ENCODE results near the gene SLC35G6.
A peak's percentile ranks its signal among the peaks of the same experiment; 100 is the strongest.
"Not testable (repeated sequence)": the region's sequence is repeated elsewhere in the genome, so short reads cannot be mapped to it uniquely, and the experiment has no call there.

SLC35G6 gene

GRCh38 chr17:7460850-7461660, 20.2 kb upstream of the SLC35G6 start:
- no peak for DNase-seq

DNA sequence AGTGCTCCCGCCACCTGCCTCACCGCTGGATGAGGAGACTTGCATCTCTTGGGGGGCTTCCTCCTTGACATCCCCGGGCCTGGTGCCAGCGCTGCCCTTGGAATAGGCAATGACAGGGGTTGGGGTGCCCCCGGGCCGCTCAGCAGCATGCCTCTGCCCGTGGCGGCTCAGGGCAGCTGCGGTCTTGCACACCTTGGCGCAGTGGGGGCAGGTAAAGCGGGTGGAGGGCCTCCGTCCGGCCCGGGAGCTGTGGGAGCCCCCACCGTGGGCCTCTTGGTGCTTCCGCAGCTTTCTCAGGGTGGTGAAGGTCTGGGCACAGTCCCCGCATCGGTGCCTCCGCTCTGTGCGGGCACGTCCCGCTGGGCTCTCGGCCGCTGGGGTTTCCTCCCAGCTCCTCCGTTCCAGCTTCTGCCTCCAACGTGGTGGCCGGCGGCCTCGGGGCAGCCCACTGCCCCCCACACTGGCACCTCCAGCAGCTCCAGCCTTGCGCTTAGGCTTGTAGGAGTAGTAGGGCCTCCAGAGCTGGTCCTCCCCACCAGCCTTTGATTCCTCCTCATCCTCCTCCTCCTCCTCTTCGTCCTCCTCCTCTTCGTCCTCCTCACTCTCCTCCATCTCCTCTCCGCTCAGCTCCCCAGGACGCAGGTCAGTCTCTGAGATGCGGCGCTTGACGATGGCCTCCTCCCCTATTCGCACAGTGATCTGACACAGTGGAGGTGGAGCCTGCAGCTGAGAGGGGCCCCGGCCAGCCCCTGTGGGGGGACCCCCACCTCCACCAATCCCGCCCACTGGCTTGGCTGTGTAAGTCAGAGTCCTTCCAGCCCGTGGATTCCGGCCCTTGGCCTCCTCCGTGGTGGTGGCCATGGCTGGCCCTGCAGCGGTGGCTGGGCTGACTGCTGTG, 18.5 kb upstream of the SLC35G6 start:
- DNase-seq, result no peak

- no peak for DNase-seq
These were observed 17.8 kb upstream of the SLC35G6 start for GRCh38 chr17:7463372-7463846.

DNA sequence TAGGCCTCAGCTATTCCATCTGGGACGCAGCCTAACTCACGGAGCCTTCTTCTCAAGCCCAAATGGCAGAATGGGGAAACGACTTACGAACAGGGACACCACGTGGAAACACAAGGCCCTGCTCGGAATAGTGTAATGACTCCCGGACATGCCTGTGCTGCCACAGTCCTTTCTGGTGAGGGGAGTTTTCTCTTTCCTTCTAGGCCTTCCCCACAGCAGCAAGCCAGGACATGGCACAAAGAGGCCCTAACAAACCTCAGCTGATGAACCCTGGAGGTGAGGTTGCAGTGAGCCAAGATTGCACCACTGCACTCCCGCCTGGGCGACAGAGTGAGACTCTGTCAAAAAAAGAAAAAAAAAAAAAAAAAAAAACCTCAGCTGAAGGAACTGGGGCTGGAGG, 17.2 kb upstream of the SLC35G6 start:
- DNase-seq, result no peak

- no peak for DNase-seq
These were observed 15.5 kb upstream of the SLC35G6 start for GRCh38 chr17:7465597-7466275.

DNA sequence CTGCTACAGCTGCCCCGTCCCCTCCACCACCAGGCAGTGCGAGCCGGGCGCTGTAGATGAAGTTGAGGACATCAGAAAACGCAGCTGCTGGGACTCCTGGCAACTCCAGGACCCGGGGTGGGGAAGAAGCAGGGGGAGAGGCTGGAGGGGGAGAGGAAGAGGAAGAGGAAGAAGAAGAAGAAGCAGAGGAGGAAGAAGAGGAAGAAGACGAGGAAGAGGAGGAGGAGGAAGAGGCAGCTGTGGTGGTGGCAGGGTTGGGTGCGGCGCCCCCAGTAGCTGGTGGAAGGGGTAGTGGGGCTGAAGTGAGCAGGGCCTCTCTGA, 15.0 kb upstream of the SLC35G6 start:
- DNase-seq, result no peak

- DNase-seq, result peak; percentile 62
These were observed 14.5 kb upstream of the SLC35G6 start for GRCh38 chr17:7466639-7467341.

DNA sequence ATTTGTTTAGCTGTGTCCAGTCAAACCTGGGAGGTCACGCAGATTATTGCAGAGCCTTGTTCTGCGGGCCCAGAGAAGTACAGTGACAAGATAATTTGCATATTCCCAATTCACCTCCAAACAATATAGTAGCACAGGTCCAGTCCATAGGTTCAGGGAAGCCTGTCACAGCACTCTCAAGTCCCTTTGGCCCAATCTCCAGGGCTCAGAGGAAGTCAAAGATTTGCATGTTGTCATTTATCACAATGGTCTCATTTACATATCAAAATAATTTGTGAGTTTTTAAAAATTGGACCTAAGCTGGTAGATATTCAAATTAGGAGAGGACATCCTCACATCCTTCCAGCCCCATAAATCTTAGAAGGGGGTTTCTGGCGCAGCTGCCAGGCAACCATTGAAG, 13.7 kb upstream of the SLC35G6 start:
- DNase-seq, result no peak

- no peak for DNase-seq
These were observed 13.0 kb upstream of the SLC35G6 start for GRCh38 chr17:7468290-7468689.

- DNase-seq, result no peak
These were observed 12.3 kb upstream of the SLC35G6 start for GRCh38 chr17:7468804-7469389.

DNA sequence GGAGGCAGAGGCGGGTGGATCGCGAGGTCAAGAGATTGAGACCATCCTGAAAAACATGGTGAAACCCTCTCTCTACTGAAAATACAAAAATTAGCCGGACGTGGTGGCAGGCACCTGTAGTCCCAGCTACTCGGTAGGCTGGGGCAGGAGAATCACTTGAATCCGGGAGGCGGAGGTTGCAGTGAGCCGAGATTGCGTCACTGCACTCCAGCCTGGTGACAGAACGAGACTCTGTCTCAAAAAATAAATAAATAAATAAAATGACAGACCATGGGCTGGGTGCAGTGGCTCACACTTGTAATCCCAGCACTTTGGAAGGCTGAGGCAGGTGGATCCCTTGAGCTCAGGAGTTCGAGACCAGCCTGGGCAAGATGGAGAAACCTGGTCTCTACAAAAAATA, 11.4 kb upstream of the SLC35G6 start:
- not testable (repeated sequence) for DNase-seq

DNA sequence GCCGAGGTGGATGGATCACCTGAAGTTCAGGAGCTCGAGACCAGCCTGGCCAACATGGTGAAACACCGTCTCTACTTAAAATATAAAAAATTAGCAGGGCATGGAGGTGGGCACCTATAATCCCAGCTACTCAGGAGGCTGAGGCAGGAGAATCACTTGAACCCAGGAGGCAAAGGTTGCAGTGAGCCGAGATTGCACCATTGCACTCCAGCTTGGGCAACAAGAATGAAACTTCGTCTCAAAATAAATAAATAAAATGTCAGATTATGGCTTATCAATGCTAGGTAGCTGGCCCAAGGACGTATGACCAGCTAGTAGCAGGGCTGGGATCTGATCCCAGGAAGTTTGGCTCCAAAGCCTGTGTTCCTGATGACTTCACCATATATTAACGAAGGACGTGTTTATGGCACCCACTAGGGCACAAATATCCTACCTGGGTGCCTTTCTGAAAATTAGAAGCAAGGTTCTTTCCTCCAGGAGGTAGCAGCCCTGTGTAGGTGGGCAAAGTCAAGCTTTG, 10.7 kb upstream of the SLC35G6 start:
- DNase-seq, result not testable (repeated sequence)

- DNase-seq, result no peak
These were observed 9.5 kb upstream of the SLC35G6 start for GRCh38 chr17:7471729-7472128.

GRCh38 chr17:7474767-7475166, 6.5 kb upstream of the SLC35G6 start:
- not testable (repeated sequence) for DNase-seq

DNA sequence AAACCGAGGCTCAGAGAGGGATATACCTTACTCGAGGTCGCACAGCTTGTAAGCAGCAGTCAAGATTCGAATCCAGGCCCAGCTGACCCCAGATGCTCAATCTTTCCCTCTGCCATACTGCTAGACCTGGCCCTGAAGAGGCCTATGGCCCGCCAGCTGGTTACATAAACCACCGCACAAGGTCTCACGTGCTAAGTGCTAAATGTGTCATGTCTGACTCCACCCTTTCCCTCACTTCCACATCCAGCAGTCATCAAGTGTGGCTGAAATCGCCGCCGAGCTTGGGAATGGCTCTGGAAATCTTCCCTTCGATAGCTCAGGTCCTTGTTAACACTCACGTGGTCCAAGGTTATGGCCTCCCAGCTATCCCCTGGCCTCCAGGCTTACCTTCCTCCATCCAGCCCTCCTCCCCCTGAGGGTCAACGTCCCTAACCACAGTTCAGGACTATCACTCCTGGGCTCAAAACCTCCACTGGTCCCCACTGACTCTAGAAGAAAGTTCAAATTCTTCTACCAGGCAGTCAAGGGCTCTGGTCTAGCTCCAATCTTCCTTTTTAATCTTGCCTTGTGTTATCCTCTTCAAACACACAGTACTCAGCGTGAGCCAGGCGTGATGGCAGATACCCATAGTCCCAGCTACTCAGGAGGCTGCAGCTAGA, 5.4 kb upstream of the SLC35G6 start:
- peak; percentile 94 for DNase-seq

DNA sequence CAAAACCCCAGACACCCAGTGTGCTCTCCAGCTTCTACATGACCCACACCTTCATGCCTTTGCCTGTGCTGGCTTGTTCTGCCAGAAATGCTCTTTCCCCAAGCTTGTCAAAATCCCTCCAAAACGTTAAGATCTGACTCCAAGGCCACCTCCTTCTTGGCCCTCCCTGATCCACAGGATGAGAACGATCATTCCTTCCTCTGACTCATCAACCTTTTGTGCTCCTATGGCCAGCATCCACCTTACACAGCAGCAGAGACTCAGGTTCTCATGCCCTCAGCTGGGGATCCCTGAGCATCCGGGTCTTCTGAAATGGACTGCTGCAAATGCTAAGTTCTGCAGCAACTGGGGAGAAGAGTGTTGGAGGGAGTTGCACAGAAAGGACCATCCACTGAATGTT, 4.8 kb upstream of the SLC35G6 start:
- no peak for DNase-seq

GRCh38 chr17:7476951-7477350, 4.3 kb upstream of the SLC35G6 start:
- DNase-seq, result no peak

DNA sequence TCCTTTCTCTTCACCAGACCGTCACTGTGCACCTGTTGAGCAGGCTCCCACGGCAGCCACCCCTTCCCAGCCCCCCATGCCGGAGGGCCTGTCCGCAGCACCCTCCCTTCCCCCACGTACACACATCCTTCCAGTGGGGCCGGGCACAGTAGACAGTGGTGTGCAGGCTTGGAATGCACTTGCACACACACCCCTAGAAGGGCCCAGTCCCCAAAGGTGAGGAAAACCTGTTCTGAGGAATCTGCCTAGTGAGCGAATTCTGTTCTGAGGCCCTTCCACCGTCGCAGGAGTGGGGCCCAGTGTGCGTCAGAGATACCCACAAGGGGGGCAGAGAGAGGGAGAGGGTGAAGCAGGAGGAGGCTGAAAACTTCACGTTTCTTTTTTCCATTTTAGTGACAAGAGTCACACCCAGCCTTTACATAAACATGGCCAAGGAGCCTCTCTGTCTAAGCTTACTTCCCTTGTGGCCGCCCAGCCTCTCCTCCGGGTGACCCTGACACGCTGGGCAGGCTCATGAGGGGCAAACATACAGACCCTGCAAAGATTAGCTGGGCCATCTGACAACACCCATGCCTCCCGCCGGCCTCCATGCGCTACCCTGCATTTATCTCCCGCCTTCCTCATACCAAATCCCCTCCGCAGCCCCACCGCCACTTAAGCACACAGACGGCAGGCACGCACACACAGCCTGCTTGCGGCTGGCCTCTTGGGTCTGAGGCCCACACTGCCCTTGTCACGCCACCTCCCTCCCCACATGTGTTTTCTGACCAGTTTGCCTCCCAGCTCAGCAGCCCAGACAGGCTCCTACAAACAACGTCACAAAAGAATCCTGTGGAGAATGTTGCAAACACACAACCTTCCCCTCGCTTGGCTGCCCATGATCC, 3.6 kb upstream of the SLC35G6 start:
- DNase-seq, result peak; percentile 48

DNA sequence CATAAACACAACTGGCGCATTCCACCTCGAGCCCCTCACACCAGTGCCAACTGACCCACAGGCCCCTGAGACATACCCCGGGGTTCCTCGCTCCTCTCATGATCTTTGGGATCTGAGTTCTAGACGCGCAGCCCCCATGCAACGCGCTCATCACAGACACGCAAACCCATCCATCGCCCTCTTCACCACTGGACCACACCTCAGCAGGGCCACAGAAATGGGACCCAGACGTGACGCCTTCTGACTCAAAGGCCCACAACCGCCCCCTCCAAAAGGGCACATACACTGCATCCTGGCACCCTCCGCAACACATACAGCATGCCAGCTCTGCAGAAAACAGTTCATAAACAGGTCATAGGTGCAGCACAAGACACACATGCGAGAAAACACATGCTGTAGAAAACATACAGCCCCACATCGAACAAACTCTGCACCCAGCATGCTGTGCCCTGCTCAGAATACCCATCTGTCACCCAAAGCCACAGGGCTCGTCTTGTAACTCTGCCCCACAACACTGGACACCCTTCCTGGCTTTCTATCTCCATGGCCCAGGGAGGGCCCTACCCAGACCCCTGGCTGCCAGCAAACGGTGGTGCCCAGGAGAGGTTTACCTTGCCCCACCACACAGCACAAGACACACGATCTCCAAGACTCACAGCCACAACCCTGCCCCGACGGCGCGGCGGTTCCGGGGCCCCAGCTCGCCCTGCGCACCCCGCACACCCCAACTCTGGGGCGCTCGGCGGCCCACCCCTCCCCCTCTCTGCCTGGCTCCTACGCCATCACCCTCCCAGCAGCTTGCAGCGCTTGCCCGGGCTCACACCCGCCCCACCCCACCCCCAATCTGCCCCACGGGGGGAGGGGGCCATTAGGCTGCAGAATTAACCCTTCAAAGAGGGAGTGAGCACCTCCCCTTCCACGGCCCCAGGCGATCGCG, 2.7 kb upstream of the SLC35G6 start:
- DNase-seq, result peak; percentile 70
